ENCODE data around the gene NPHP4.

The NPHP4 gene

GRCh38 chr1:5989286-5989605 is 3.0 kb downstream of the NPHP4 start:
- no peak for DNase-seq

DNA sequence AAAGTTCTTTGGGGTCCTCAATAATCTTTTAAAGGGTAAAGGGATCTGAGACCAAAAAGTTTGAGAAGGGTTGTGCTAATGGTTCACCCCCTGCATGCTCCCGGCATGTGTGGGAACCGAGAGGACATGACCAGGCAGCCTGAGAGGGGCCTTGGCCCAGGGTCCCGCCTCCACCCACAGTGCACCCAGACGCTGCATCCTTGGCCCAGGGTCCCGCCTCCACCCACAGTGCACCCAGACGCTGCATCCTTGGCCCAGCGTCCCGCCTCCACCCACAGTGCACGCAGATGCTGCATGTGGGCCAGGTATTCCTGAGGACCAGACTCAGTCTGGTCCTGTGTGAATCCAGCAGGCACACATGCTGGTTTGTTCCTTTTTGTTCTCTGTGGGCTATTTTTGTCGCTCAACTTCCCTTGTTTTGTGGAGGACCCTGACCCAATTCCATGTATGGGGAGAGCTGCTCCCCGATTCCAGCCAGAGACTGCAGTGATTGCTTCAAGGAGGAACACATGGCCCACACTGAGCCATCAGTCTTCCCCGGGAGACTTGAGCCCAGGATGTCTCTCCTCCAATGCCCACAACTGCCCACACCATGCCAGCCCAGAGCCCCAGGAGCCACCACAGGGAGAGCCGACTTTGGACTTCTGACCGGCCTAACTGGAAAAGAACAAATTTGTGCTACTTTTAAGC is 3.5 kb downstream of the NPHP4 start:
- no peak for DNase-seq

- no peak for DNase-seq
Measured at GRCh38 chr1:5986018-5986417, 6.2 kb downstream of the NPHP4 start.

DNA sequence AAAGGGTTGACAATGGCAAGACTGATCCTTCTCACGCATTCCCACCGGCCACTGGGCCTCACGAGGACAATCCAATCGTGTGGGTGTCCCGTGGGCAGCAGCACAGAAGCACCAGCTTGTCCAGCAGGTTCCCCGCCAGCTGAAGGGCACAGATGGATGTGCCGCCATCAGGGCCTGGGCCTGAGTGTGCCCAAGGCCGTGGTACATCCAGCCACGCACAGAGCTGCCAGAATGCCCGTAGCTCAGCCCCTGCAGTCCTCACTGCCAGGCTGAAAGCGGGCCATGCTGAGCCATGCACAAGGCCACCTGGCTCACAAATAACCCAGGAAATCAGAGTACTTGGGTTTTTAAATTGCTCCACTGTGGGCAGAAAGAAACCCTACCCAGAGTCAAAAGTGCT is 7.0 kb downstream of the NPHP4 start:
- DNase-seq: no peak

DNA sequence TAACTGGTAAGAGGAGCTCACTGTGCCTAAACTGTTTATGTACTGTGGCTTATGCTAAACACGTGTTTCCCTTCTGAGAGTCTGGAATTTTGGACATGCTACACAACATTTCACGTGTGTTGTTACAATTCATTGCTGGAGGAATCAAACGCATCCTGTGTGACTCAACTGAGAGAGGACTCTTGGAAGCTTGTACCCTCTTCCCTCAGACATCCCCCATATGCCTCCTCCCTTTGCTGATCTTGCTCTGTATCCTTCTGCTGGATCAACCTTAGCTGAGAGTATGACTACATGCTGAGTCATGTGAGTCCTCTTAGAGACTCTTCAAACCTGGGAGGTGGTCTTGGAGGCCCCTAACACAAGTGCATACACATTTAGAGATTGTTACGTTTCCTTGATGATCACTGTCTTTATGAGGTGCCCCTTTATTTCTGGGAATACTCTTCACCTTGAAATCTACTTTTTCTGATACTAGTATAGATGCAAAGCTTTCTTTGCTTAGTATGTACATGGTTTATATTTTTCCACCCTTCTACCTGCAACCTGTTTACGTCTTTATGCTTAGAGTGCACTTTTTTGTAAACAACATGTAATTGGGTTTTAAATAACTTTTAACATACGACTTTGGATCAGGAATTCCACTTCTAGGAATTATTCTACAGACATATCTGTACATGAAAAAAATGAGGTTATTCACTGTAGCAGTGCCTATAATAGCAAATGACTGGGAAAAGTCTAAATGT is 8.7 kb downstream of the NPHP4 start:
- no peak for DNase-seq

DNA sequence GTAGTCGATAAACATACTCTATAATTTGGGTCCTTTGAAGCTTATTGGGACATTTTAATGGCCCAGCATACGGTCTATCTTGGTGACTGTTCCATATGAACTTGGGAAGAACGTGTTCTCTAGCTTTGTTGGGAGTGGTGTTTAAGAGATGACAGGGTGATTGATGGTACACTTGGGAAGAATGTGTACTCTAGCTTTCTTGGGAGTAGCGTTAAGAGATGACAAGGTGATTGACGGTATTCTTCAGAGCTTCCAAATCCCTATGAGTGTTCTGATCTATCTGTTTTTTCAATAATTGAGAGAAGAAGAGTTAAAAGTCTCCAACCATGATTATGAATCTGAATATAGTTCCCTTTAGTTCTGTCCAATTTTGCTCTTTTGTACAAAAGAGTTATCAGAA is 9.4 kb downstream of the NPHP4 start:
- DNase-seq: no peak

DNA sequence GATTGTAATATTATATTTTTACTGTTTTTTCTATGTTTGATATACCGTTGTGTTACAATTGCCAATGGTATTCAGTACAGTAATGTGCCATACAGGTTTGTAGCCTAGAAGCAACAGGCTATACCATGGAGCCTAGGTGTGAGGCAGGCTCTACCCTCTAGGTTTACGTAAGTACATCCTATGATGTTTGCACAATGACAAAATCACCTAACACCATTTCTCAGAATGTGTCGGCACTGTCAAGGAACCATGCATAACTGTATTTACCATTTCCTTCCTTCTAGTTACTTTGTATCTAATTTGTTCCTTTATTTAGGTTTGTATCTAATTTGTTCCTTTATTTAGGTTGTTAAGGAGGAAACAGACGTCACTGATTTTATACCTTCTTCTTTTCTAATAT is 9.9 kb downstream of the NPHP4 start:
- no peak for DNase-seq

GRCh38 chr1:5981009-5981380 is 11.2 kb downstream of the NPHP4 start:
- no peak for DNase-seq

GRCh38 chr1:5980314-5981008 is 11.8 kb downstream of the NPHP4 start:
- DNase-seq: no peak

GRCh38 chr1:5979536-5980313 is 12.5 kb downstream of the NPHP4 start:
- DNase-seq: no peak

GRCh38 chr1:5978452-5978851 is 13.8 kb downstream of the NPHP4 start:
- no peak for DNase-seq

- DNase-seq: no peak
Measured at GRCh38 chr1:5977494-5978444, 14.5 kb downstream of the NPHP4 start.

GRCh38 chr1:5976726-5977493 is 15.3 kb downstream of the NPHP4 start:
- no peak for DNase-seq

- no peak for DNase-seq
Measured at GRCh38 chr1:5976231-5976630, 16.0 kb downstream of the NPHP4 start.

- peak; percentile 52 for DNase-seq
Measured at GRCh38 chr1:5975133-5975880, 16.9 kb downstream of the NPHP4 start.

GRCh38 chr1:5974631-5975030 is 17.6 kb downstream of the NPHP4 start:
- no peak for DNase-seq

DNA sequence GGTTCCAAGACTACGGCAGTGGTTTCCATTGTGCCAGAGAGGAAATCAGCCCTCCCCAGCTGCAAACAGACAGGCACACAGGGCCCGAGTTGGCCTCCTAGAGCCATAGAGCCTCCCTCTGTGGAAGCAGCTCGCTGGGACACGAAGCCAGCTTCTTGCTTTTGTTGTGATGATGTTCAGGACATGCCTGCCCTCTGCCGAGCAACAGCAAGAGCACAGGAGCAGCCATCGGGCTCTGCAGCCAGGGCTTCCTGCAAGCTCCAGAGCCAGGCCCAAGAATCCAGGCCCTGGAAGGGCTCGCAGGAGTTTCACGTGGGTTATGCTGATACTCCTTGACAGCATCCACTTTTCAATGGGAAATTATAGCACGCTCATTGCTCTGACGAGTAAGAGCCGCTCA is 18.5 kb downstream of the NPHP4 start:
- no peak for DNase-seq

DNA sequence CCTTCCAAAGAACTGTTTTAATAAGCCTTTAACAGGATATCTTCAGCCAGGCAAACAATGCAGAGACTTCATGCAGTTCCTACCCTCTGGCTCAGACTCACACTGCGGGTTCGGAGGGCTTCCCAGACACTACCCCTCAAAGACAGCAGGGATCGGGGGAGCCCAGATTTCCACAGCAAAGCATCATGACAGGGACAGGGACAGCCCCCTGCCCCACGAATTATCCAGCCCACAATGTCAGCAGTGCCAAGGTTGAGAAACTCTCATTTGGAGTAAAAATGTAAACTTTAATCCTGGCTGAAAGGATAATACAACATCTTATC is 20.1 kb downstream of the NPHP4 start:
- DNase-seq: no peak

DNA sequence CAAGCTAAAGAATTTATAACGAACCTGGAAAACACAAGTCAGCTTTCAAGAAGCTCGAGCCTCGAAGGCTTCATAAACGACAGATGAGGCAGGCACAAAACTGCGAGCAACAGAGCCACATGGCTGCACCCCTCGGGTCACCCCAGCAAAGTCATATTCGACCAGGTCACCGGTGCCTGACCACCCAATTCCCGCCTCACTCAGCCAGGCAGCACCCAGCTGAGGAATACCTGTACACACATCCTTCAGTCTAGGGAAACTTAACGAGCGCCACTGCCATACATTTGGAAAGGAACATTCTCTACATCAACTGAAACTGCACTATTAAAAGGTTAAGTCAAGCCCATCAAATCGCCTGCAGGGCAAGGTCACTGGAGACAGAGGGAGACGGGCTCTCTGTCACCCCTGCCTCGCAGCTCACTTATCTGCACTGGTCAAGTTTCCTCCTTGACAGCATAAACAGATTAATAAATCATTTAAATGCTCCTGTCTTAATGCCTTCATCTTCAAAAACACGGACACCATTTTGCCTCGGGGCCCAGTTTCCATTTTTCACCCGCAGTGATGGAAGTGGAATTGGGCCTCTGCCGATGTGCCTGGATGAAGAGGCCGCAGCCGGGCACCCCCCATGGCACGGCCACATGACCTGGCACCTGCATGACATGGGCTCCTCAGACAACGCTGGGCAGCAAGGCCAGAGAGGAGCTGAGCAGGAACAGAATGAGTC is 20.6 kb downstream of the NPHP4 start:
- no peak for DNase-seq

- no peak for DNase-seq
Measured at GRCh38 chr1:5970610-5971273, 21.5 kb downstream of the NPHP4 start.
